Common myeloid progenitor, CD34-positive (primary cell): ENCODE results near the gene HAPLN2.

Experiments used
- CTCF ChIA-PET: fragments of 350-600 bp; sonication (Branson Sonifier 250); formaldehyde crosslinking; loops from one replicate; lab custom pipeline; 2021; ENCODE audit warnings: antibody characterized with exemption; lab: Charles Lee
- POLR2A ChIA-PET: fragments of 350-600 bp; sonication (Branson Sonifier 250); formaldehyde crosslinking; loops from one replicate; lab custom pipeline; 2021; ENCODE audit warnings: antibody characterized with exemption; lab: Charles Lee
- DNase-seq, 3 donors: peaks; one replicate each; pipeline versions ENCODE4 v3.0.0 to v3.0.0-alpha.2; 2013
- H3K27ac ChIP-seq, 2 experiments: 1 replicate in 1 of 2; 2 replicates in 1 of 2; pipeline ENCODE4 v1.7.0; 2013; ENCODE audit warnings: inconsistent platforms in 2 of 2, low read length in 2 of 2, mild to moderate bottlenecking in 2 of 2, low read depth in 1 of 2, moderate library complexity in 1 of 2; ENCODE audit not compliant: severe bottlenecking in 2 of 2, insufficient read depth in 1 of 2, poor library complexity in 1 of 2
- H3K27me3 ChIP-seq, 5 experiments: replicated peaks in 2 of 5; 1 replicate in 3 of 5; 2 replicates in 2 of 5; pipeline versions ENCODE4 v1.6.1 to v1.7.0; 2013; ENCODE audit warnings: low read length in 4 of 5, mild to moderate bottlenecking in 2 of 5, moderate library complexity in 2 of 5, inconsistent platforms in 1 of 5; ENCODE audit not compliant: insufficient read depth in 5 of 5, control insufficient read depth in 4 of 5
- H3K36me3 ChIP-seq, 4 experiments: 1 replicate in 2 of 4; 2 replicates in 2 of 4; pipeline versions ENCODE4 v1.6.1 to v1.7.0; 2013; ENCODE audit warnings: low read length in 3 of 4, control low read depth in 1 of 4, mild to moderate bottlenecking in 1 of 4; ENCODE audit not compliant: control insufficient read depth in 4 of 4, insufficient read depth in 4 of 4
- H3K4me1 ChIP-seq, 4 experiments: 1 replicate in 3 of 4; 2 replicates in 1 of 4; pipeline versions ENCODE4 v1.6.1 to v1.7.1; 2013; ENCODE audit warnings: low read length in 3 of 4, mild to moderate bottlenecking in 3 of 4, control low read depth in 1 of 4, inconsistent platforms in 1 of 4, moderate library complexity in 1 of 4; ENCODE audit not compliant: control insufficient read depth in 4 of 4, insufficient read depth in 4 of 4; ENCODE audit errors: control extremely low read depth in 1 of 4
- H3K4me3 ChIP-seq, 7 experiments: 1 replicate in 4 of 7; 2 replicates in 3 of 7; pipeline versions ENCODE4 v1.5.1 to v1.7.0; 2013; ENCODE audit warnings: mild to moderate bottlenecking in 7 of 7, low read length in 6 of 7, moderate library complexity in 6 of 7, inconsistent platforms in 2 of 7, low read depth in 2 of 7, control low read depth in 1 of 7; ENCODE audit not compliant: insufficient read depth in 4 of 7, control insufficient read depth in 1 of 7; ENCODE audit errors: extremely low read depth in 1 of 7
- H3K9me3 ChIP-seq, 5 experiments: 1 replicate in 4 of 5; 2 replicates in 1 of 5; pipeline versions ENCODE4 v1.6.1 to v1.7.1; 2013; ENCODE audit warnings: low read length in 4 of 5, mild to moderate bottlenecking in 2 of 5, inconsistent platforms in 1 of 5, low read depth in 1 of 5, moderate library complexity in 1 of 5; ENCODE audit not compliant: control insufficient read depth in 4 of 5, insufficient read depth in 2 of 5; ENCODE audit errors: control extremely low read depth in 1 of 5
- WGBS: methylation state at CpG from one replicate; pipeline ENCODE4 v1.1.5; 2013; ENCODE audit not compliant: insufficient coverage; 5-methylcytosine and 5-hydroxymethylcytosine counted together

Gene HAPLN2

GRCh38 chr1:156612666-156613065 lies 6.5 kb upstream of the HAPLN2 start:
- H3K27me3 ChIP-seq: peaks cover 0 to 14% (median 7%) of the 10 kb centered on the region in 5 experiments
- CTCF ChIA-PET: interaction anchor here (0.7 to 4.8 kb wide), 19 partner anchors 8 to 167 kb away, joined by 3 to 35 read pairs (median 4); partner anchors contain the start of gene IQGAP3
- H3K27ac ChIP-seq: no peak overlapping the region
- no peak for DNase-seq
- H3K4me3 ChIP-seq: no peak overlapping the region
- POLR2A ChIA-PET: no interaction called here
- peaks cover 0 to 9% (median 5%) of the 10 kb centered on the region in 4 experiments for H3K4me1 ChIP-seq
- WGBS: 32% methylated on average over 2 of the region's 3 CpGs
- no peaks in the 10 kb centered on the region for H3K9me3 ChIP-seq
- H3K36me3 ChIP-seq: no peaks in the 10 kb centered on the region

DNA sequence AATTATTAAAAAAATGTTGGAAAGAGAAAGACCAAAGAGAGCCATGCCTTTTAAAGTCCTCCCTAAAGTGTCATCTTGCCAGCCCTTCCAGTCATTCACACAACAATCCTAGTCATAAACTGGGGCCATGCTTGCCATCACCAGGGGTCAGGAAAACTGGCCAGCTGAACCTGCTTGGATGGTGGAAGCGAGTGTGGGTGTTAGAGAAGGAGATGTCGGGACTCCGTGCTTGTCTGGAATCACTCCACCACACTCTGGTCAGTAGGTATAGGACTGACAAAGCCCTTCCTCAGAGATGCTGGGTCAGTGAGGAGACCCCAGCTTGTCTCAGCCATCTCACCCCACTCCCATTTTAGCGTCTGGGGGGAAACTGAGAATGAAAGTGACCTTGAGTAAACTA lies 3.3 kb upstream of the HAPLN2 start:
- H3K27me3 ChIP-seq: peaks cover 4 to 27% (median 15%) of the 10 kb centered on the region in 5 experiments
- no peaks in the 10 kb centered on the region for H3K36me3 ChIP-seq
- no peak for DNase-seq
- ChIA-PET POLR2A (interaction anchor here (0.6 kb wide), 1 partner anchor 86 kb away, joined by 3 read pairs; no protein-coding TSS in a partner anchor), CTCF (interaction anchor here (1.8 to 4.8 kb wide), 4 partner anchors 8 to 74 kb away, joined by 5 to 35 read pairs (median 14); no protein-coding TSS in a partner anchor)
- H3K4me1 ChIP-seq: peaks cover 0 to 12% (median 3%) of the 10 kb centered on the region in 4 experiments
- no peak overlapping the region for H3K27ac ChIP-seq
- H3K4me3 ChIP-seq: no peak overlapping the region
- H3K9me3 ChIP-seq: no peaks in the 10 kb centered on the region
- WGBS: 83% methylated on average over 2 of the region's 4 CpGs

- CTCF ChIA-PET: interaction anchor here (0.8 to 4.8 kb wide), 12 partner anchors 8 to 239 kb away, joined by 3 to 35 read pairs (median 4); no protein-coding TSS in a partner anchor
- 14% methylated on average over 1 of the region's 5 CpGs for WGBS
- no peaks in the 10 kb centered on the region for H3K9me3 ChIP-seq
- peak in 1 of 3 donors; percentile 34 for DNase-seq
- H3K27me3 ChIP-seq: peaks cover 4 to 31% (median 15%) of the 10 kb centered on the region in 5 experiments
- no peak overlapping the region for H3K4me3 ChIP-seq
- H3K4me1 ChIP-seq: peaks cover 0 to 12% (median 3%) of the 10 kb centered on the region in 4 experiments
- no peak overlapping the region for H3K27ac ChIP-seq
- POLR2A ChIA-PET: no interaction called here
- H3K36me3 ChIP-seq: no peaks in the 10 kb centered on the region
These were observed 2.8 kb upstream of the HAPLN2 start for GRCh38 chr1:156616463-156616862.

- 15% methylated on average over 3 of the region's 6 CpGs for WGBS
- peaks cover 4 to 55% (median 18%) of the 10 kb centered on the region in 5 experiments for H3K27me3 ChIP-seq
- H3K4me1 ChIP-seq: peaks cover 0 to 18% (median 9%) of the 10 kb centered on the region in 4 experiments
- no peaks in the 10 kb centered on the region for H3K36me3 ChIP-seq
- no peak for DNase-seq
- ChIA-PET CTCF (interaction anchor here (0.6 to 14.0 kb wide), 25 partner anchors 8 to 308 kb away, joined by 3 to 268 read pairs (median 4); partner anchors contain the start of gene GPATCH4), POLR2A (interaction anchor here (0.6 kb wide), 1 partner anchor 152 kb away, joined by 6 read pairs; no protein-coding TSS in a partner anchor)
- H3K27ac ChIP-seq: no peak overlapping the region
- no peaks in the 10 kb centered on the region for H3K9me3 ChIP-seq
- no peak overlapping the region for H3K4me3 ChIP-seq
These were observed 354 bp downstream of the HAPLN2 start for GRCh38 chr1:156619582-156619955.

DNA sequence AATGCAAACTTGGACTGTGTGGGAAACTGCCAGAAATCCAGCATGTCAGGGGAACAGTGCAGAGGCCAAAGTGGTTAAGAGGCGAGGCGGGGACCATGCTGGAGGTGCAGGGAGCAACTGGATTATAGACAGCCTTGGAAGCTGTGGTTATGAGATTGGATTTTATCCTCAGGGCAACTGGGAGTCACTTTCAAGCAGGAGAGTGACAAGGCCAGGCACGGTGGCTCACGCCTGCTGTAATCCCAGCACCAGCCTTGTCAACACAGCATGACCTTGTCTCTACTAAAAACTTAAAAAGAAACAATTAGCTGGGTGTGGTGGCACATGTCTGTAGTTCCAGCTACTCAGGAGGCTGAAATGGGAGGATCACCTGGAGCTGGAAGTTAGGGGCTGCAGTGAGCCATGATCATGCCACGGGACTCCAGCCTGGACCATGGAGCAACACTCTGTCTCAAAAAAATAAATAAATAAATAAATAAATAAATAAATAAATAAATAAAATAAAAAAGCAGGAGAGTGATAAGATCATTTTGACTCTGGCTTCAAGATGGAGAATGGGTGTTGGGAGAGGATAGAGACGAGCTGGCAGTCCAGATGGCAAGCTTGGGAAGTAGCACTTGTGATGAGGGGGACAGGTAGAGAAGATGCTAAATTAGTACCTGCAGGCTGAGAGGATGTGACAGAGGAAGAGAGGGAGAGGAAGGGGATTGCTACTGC lies 3.5 kb downstream of the HAPLN2 start:
- WGBS: 100% methylated on average over 4 of the region's 6 CpGs
- H3K4me3 ChIP-seq: no peak overlapping the region
- no peak for DNase-seq
- POLR2A ChIA-PET: no interaction called here
- H3K27me3 ChIP-seq: peaks cover 4 to 68% (median 22%) of the 10 kb centered on the region in 5 experiments
- no peak overlapping the region for H3K27ac ChIP-seq
- H3K4me1 ChIP-seq: peaks cover 0 to 25% (median 18%) of the 10 kb centered on the region in 4 experiments
- no peaks in the 10 kb centered on the region for H3K36me3 ChIP-seq
- H3K9me3 ChIP-seq: no peaks in the 10 kb centered on the region
- CTCF ChIA-PET: interaction anchor here (0.8 to 14.0 kb wide), 11 partner anchors 9 to 137 kb away, joined by 3 to 275 read pairs (median 12); partner anchors contain the start of genes BCAN, MRPL24 and NES

GRCh38 chr1:156623946-156624813 lies 5.0 kb downstream of the HAPLN2 start:
- Histone ChIP-seq H3K36me3 (no peaks in the 10 kb centered on the region), H3K4me3 (peak overlapping the region in 6 of 7 experiments; percentile 37 to 64 (median 52)), H3K27ac (no peak overlapping the region), H3K9me3 (no peaks in the 10 kb centered on the region), H3K27me3 (peaks cover 4 to 67% (median 24%) of the 10 kb centered on the region in 5 experiments), H3K4me1 (peaks cover 0 to 23% (median 18%) of the 10 kb centered on the region in 4 experiments)
- CTCF ChIA-PET: interaction anchor here (0.8 to 14.0 kb wide), 21 partner anchors 10 to 266 kb away, joined by 3 to 275 read pairs (median 7); partner anchors contain the start of genes BCAN, CRABP2, MRPL24 and NES
- WGBS: 4% methylated on average over 57 of the region's 87 CpGs
- DNase-seq: peak; percentile 38 to 54 (median 50)
- POLR2A ChIA-PET: interaction anchor here (0.9 kb wide), 1 partner anchor 58 kb away, joined by 4 read pairs; no protein-coding TSS in a partner anchor
